H1 (cell line): ENCODE measurements around the gene NEO1. TPM values are rescaled to one million over a fixed set of nuclear protein-coding genes. Genes with fewer than 3 reads are reported as not detected.

Source experiments
- CTCF ChIA-PET: fragments of 300-600 bp; sonication (Branson Sonifier 250); formaldehyde crosslinking; loops from one replicate; lab custom pipeline; 2021; ENCODE audit not compliant: partially characterized antibody; lab: Charles Lee
- POLR2A ChIA-PET: fragments of 300-600 bp; sonication (Branson Sonifier 250); formaldehyde crosslinking; loops from one replicate; lab custom pipeline; 2021; ENCODE audit warnings: inconsistent platforms; ENCODE audit not compliant: partially characterized antibody; lab: Charles Lee
- DNase-seq, 2 experiments: peaks; one replicate each; pipeline versions ENCODE4 v3.0.0 to v3.0.0-alpha.2; 2010 to 2022; ENCODE audit warnings: low spot score in 2 of 2, low read depth in 1 of 2, mixed read lengths in 1 of 2
- FAIRE-seq: peaks from 2 replicates; lab custom pipeline; 2011; peaks lifted over from hg19 to GRCh38; lab: Jason Lieb, UNC
- H2AFZ ChIP-seq: 2 replicates; pipeline ENCODE4 v1.8.1; 2012; ENCODE audit warnings: low read length, inconsistent platforms
- H2AK5ac ChIP-seq: 2 replicates; pipeline ENCODE4 v1.6.1; 2013; ENCODE audit warnings: low read depth, low read length
- H2BK120ac ChIP-seq: replicated peaks from 2 replicates; pipeline ENCODE3; 2013; ENCODE audit warnings: low read depth, low read length, inconsistent platforms
- H2BK12ac ChIP-seq: 2 replicates; pipeline ENCODE4 v1.6.1; 2013; ENCODE audit warnings: low read depth, low read length
- H2BK15ac ChIP-seq: 2 replicates; pipeline ENCODE4 v1.6.1; 2013; ENCODE audit warnings: low read length
- H2BK20ac ChIP-seq: 2 replicates; pipeline ENCODE4 v1.6.1; 2013; ENCODE audit warnings: low read length
- H2BK5ac ChIP-seq: 2 replicates; pipeline ENCODE4 v1.6.1; 2013; ENCODE audit warnings: low read depth, low read length
- H3K14ac ChIP-seq: 2 replicates; pipeline ENCODE4 v1.6.1; 2013; ENCODE audit warnings: inconsistent platforms; ENCODE audit not compliant: insufficient read length
- H3K18ac ChIP-seq: 2 replicates; pipeline ENCODE4 v1.6.1; 2013; ENCODE audit warnings: low read length; ENCODE audit errors: extremely low read depth
- H3K23ac ChIP-seq: 2 replicates; pipeline ENCODE4 v1.6.1; 2013; ENCODE audit warnings: inconsistent platforms; ENCODE audit not compliant: insufficient read length
- H3K23me2 ChIP-seq: 2 replicates; pipeline ENCODE4 v1.6.1; 2013; ENCODE audit warnings: low read depth, low read length
- H3K27ac ChIP-seq: 2 replicates; pipeline ENCODE4 v1.6.1; 2011; ENCODE audit warnings: low read depth, low read length, inconsistent platforms
- H3K27me3 ChIP-seq, 4 experiments: replicated peaks in 1 of 4; 1 replicate in 1 of 4; 2 replicates in 3 of 4; pipeline versions ENCODE4 v1.6.1 to v1.8.1; 2011 to 2013; ENCODE audit warnings: low read length in 3 of 4, mild to moderate bottlenecking in 3 of 4, inconsistent platforms in 2 of 4, mixed read lengths in 2 of 4, moderate library complexity in 1 of 4; ENCODE audit not compliant: control insufficient read depth in 3 of 4, insufficient read depth in 3 of 4; ENCODE audit errors: extremely low read depth in 1 of 4
- H3K36me3 ChIP-seq, 4 experiments: 2 replicates each; pipeline versions ENCODE4 v1.6.1 to v1.8.1; 2011 to 2013; ENCODE audit warnings: mild to moderate bottlenecking in 4 of 4, low read length in 3 of 4, moderate library complexity in 2 of 4, control low read depth in 1 of 4, inconsistent platforms in 1 of 4; ENCODE audit not compliant: insufficient read depth in 4 of 4, control insufficient read depth in 2 of 4
- H3K4ac ChIP-seq: replicated peaks from 2 replicates; pipeline ENCODE3; 2013; ENCODE audit warnings: low read length, low read depth, mixed read lengths, inconsistent platforms; ENCODE audit not compliant: insufficient read length
- H3K4me1 ChIP-seq, 4 experiments: replicated peaks in 1 of 4; 1 replicate in 1 of 4; 2 replicates in 3 of 4; pipeline versions ENCODE4 v1.6.1 to v1.8.1; 2011 to 2013; ENCODE audit warnings: low read length in 3 of 4, inconsistent platforms in 2 of 4, mixed read lengths in 1 of 4; ENCODE audit not compliant: insufficient read depth in 4 of 4, control insufficient read depth in 3 of 4
- H3K4me2 ChIP-seq, 2 experiments: 2 replicates each; pipeline versions ENCODE4 v1.6.1 to v1.8.1; 2011 to 2013; ENCODE audit warnings: low read depth in 2 of 2, low read length in 2 of 2, control low read depth in 1 of 2, inconsistent platforms in 1 of 2, mild to moderate bottlenecking in 1 of 2; ENCODE audit not compliant: insufficient read depth in 1 of 2
- H3K4me3 ChIP-seq, 4 experiments: fragments of 200-600, 300-600 bp in 1 of 4; sonication (generic), shearing (Covaris generic), sonication (Bioruptor Twin) in 1 of 4; 2 replicates each; pipeline versions ENCODE4 v1.5.1 to v1.8.1; 2011 to 2016; ENCODE audit warnings: low read length in 4 of 4, low read depth in 3 of 4, control low read depth in 2 of 4, inconsistent platforms in 2 of 4, mild to moderate bottlenecking in 2 of 4, mixed read lengths in 1 of 4, moderate library complexity in 1 of 4; ENCODE audit not compliant: insufficient read depth in 2 of 4; ENCODE audit errors: extremely low read depth in 1 of 4
- H3K56ac ChIP-seq: replicated peaks from 2 replicates; pipeline ENCODE3; 2013; ENCODE audit warnings: low read depth, mild to moderate bottlenecking, mixed read lengths, low read length, inconsistent platforms; ENCODE audit not compliant: insufficient read length
- H3K79me1 ChIP-seq: 2 replicates; pipeline ENCODE4 v1.6.1; 2013; ENCODE audit warnings: low read depth, low read length, control low read depth
- H3K79me2 ChIP-seq, 2 experiments: 2 replicates each; pipeline versions ENCODE4 v1.6.1 to v1.8.1; 2012 to 2013; ENCODE audit warnings: low read length in 2 of 2, mild to moderate bottlenecking in 2 of 2, inconsistent platforms in 1 of 2; ENCODE audit not compliant: insufficient read depth in 2 of 2, control insufficient read depth in 1 of 2
- H3K9ac ChIP-seq, 4 experiments: replicated peaks in 1 of 4; 1 replicate in 1 of 4; 2 replicates in 3 of 4; pipeline versions ENCODE4 v1.6.1 to v1.8.1; 2011 to 2013; ENCODE audit warnings: low read depth in 3 of 4, low read length in 3 of 4, control low read depth in 2 of 4, mild to moderate bottlenecking in 2 of 4, moderate library complexity in 2 of 4, inconsistent platforms in 1 of 4; ENCODE audit errors: extremely low read depth in 1 of 4
- H3K9me3 ChIP-seq, 2 experiments: 2 replicates each; pipeline versions ENCODE4 v1.6.1 to v1.8.1; 2012 to 2013; ENCODE audit warnings: mild to moderate bottlenecking in 2 of 2, moderate library complexity in 2 of 2, control low read depth in 1 of 2, inconsistent platforms in 1 of 2, low read depth in 1 of 2, low read length in 1 of 2, mixed read lengths in 1 of 2; ENCODE audit not compliant: insufficient read depth in 2 of 2
- H4K20me1 ChIP-seq, 2 experiments: replicated peaks in 1 of 2; 2 replicates each; pipeline versions ENCODE3 to v1.8.1; 2011 to 2013; ENCODE audit warnings: inconsistent platforms in 2 of 2, low read length in 2 of 2, mild to moderate bottlenecking in 1 of 2; ENCODE audit not compliant: insufficient read depth in 2 of 2, control insufficient read depth in 1 of 2
- H4K5ac ChIP-seq: 2 replicates; pipeline ENCODE4 v1.6.1; 2013; ENCODE audit warnings: low read length, low read depth, mixed read lengths, inconsistent platforms; ENCODE audit not compliant: insufficient read length
- H4K8ac ChIP-seq: 2 replicates; pipeline ENCODE4 v1.8.0; 2013; ENCODE audit warnings: mild to moderate bottlenecking, moderate library complexity, low read length, inconsistent platforms; ENCODE audit not compliant: insufficient read depth; ENCODE audit errors: extremely low read depth
- H4K91ac ChIP-seq: replicated peaks from 2 replicates; pipeline ENCODE3; 2013; ENCODE audit warnings: low read length, mixed read lengths, inconsistent platforms; ENCODE audit not compliant: insufficient read length
- CEBPB ChIP-seq: IDR thresholded peaks from 2 replicates; pipeline ENCODE4 v1.6.1; 2012; ENCODE audit warnings: low read depth, low read length
- CREB1 ChIP-seq: IDR thresholded peaks from 2 replicates; pipeline ENCODE4 v1.6.1; 2012; ENCODE audit warnings: inconsistent platforms
- EGR1 ChIP-seq: IDR thresholded peaks from 2 replicates; pipeline ENCODE4 v1.6.1; 2011; ENCODE audit warnings: low read depth, low read length, borderline replicate concordance
- EZH2 ChIP-seq: fragments of 200-600 bp; sonication (generic); IDR thresholded peaks from 2 replicates; pipeline ENCODE4 v1.7.1; 2012; ENCODE audit warnings: low read depth, mild to moderate bottlenecking, moderate library complexity, low read length, inconsistent platforms; ENCODE audit not compliant: severe bottlenecking
- HDAC6 ChIP-seq: IDR thresholded peaks from one replicate; pipeline ENCODE4 v1.7.1; 2012; ENCODE audit warnings: low read depth, mild to moderate bottlenecking, inconsistent platforms, low read length, moderate library complexity
- KDM1A ChIP-seq: fragments of 200-600, 300-600 bp; sonication (generic); IDR thresholded peaks from 2 replicates; pipeline ENCODE4 v1.7.1; 2016; ENCODE audit warnings: mild to moderate bottlenecking, low read length, borderline replicate concordance
- MAFK ChIP-seq: IDR thresholded peaks from 2 replicates; pipeline ENCODE4 v1.6.1; 2012; ENCODE audit warnings: low read depth, mild to moderate bottlenecking, improper control_type of control experiment, low read length
- NANOG ChIP-seq: IDR thresholded peaks from 2 replicates; pipeline ENCODE4 v1.6.1; 2011; ENCODE audit warnings: low read length, low read depth, mild to moderate bottlenecking, inconsistent platforms; ENCODE audit not compliant: insufficient read depth, poor library complexity, severe bottlenecking
- RNF2 ChIP-seq: fragments of 200-900, 300-1000 bp; sonication (generic); IDR thresholded peaks from 2 replicates; pipeline ENCODE4 v1.7.1; 2016; ENCODE audit warnings: borderline replicate concordance, low read depth, mild to moderate bottlenecking, antibody characterized with exemption, low read length; ENCODE audit not compliant: poor library complexity, severe bottlenecking; ENCODE audit errors: missing control alignments
- SP2 ChIP-seq: IDR thresholded peaks from 2 replicates; pipeline ENCODE4 v1.6.1; 2012; ENCODE audit warnings: mild to moderate bottlenecking, low read length, inconsistent platforms
- SUZ12 ChIP-seq: fragments of 200-600 bp; sonication (generic); IDR thresholded peaks from 2 replicates; pipeline ENCODE4 v1.6.1; 2012; ENCODE audit warnings: mild to moderate bottlenecking, inconsistent platforms, low read length, moderate library complexity, mixed read lengths
- WGBS, 2 experiments: shearing (Covaris generic) in 1 of 2; methylation state at CpG; one replicate each; pipeline versions ENCODE4 v1.1.6 to v1.1.7; 2013 to 2015; ENCODE audit warnings: low lambda C conversion rate in 2 of 2, mixed read lengths in 2 of 2, inconsistent platforms in 1 of 2, low coverage in 1 of 2, missing lambda C conversion rate in 1 of 2; ENCODE audit not compliant: insufficient replicate concordance in 2 of 2, insufficient coverage in 1 of 2, insufficient read length in 1 of 2; ENCODE audit errors: extremely low coverage in 1 of 2, missing lambda C conversion rate in 1 of 2; 5-methylcytosine and 5-hydroxymethylcytosine counted together
- polyA plus RNA-seq, 7 experiments: library from polyadenylated mRNA; depleted of rRNA in 3 of 7; stranded (reverse) in 5 of 7; unstranded in 2 of 7; fragments of >200 nt in 5 of 7; fragments of 200-250 nt in 2 of 7; gene quantifications; 1 replicate in 5 of 7; 2 replicates in 1 of 7; 4 replicates in 1 of 7; pipeline versions ENCODE4 v1.2.1 to v1.2.3, GENCODE V29; 2011 to 2013; ENCODE audit warnings: missing spikeins in 2 of 7, mixed read lengths in 2 of 7
- total RNA-seq: library from RNA; stranded (reverse); fragmentation: NEBNext Ultra II Directional; extraction: Animal tissue kit (Norgen Biotek cat#: 25700); gene quantifications from 2 replicates; pipeline ENCODE4 v1.2.1, GENCODE V29; 2021
- TF ChIP-seq, protein P1 (sequence below): IDR thresholded peaks from 2 replicates; pipeline ENCODE4 v1.6.1; 2011; ENCODE audit warnings: low read length, improper control_type of control experiment
- TF ChIP-seq, protein P2 (sequence below): IDR thresholded peaks from 2 replicates; pipeline ENCODE4 v1.6.1; 2012; ENCODE audit warnings: inconsistent platforms

The NEO1 gene
- total and polyA plus RNA-seq, 2 of the 8 experiments (the other 6 are each of a cell fraction or from before 2014, with no cell fraction given) = 36.0 to 51.0 TPM

DNA sequence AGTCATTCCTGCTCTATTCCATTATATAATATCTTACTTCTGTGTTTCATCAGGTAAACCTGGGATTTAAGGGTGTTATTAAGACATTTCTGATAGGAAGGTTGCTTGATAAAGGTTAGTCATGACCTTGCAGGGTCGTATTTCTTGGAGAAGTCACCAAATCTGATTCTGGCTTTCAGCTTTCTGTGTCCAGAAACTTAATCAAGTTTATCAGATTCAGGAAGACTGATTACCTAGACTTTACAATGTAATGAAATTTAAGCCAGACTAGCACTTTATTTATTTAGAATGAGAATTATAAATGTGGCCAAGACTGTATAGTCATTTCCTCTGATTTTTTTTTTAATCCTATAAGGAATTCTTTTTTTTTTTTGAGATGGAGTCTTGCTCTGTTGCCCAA lies 81.9 kb downstream of the NEO1 start:
- no peak overlapping the region for H4K8ac ChIP-seq
- FAIRE-seq (no peak), DNase-seq (no peak)
- ChIA-PET POLR2A (no interaction called here), CTCF (no interaction called here)
- H3K27ac ChIP-seq = no peak overlapping the region
- H3K23ac ChIP-seq = no peak overlapping the region
- H3K9ac ChIP-seq = no peak overlapping the region
- no peaks in the 10 kb centered on the region for H3K23me2 ChIP-seq
- no peak overlapping the region for H3K56ac ChIP-seq
- H2BK15ac ChIP-seq = no peak overlapping the region
- H2BK20ac ChIP-seq = no peak overlapping the region
- H2BK5ac ChIP-seq = no peak overlapping the region
- H3K4me2 ChIP-seq = no peak overlapping the region
- H2AFZ ChIP-seq = no peak overlapping the region
- no peaks in the 10 kb centered on the region for H4K20me1 ChIP-seq
- no peak overlapping the region for H3K14ac ChIP-seq
- no peak overlapping the region for H2AK5ac ChIP-seq
- no peak overlapping the region for H2BK12ac ChIP-seq
- H3K27me3 ChIP-seq = no peaks in the 10 kb centered on the region
- H3K4ac ChIP-seq = no peak overlapping the region
- H3K18ac ChIP-seq = no peak overlapping the region
- no peak overlapping the region for H2BK120ac ChIP-seq
- WGBS, 2 experiments = 80% methylated on average over 1 of the region's 1 CpG; no CpG with 5 or more reads in 1 of the 2 experiments
- no peaks in the 10 kb centered on the region for H3K9me3 ChIP-seq
- no peak overlapping the region for H4K5ac ChIP-seq
- peaks cover 0 to 4% (median 0%) of the 10 kb centered on the region in 4 experiments; a peak in 2 of 8 replicates for H3K36me3 ChIP-seq
- H3K4me3 ChIP-seq = no peak overlapping the region
- H3K79me1 ChIP-seq = peaks cover 3% of the 10 kb centered on the region; the same call in 1 of the 2 replicates
- H3K4me1 ChIP-seq = no peaks in the 10 kb centered on the region
- H3K79me2 ChIP-seq = no peaks in the 10 kb centered on the region
- H4K91ac ChIP-seq = no peak overlapping the region
- no peak for TF ChIP-seq HDAC6
- no peak for TF ChIP-seq MAFK
- TF ChIP-seq RNF2 = no peak
- TF ChIP-seq CREB1 = no peak
- TF ChIP-seq, protein P1, sequence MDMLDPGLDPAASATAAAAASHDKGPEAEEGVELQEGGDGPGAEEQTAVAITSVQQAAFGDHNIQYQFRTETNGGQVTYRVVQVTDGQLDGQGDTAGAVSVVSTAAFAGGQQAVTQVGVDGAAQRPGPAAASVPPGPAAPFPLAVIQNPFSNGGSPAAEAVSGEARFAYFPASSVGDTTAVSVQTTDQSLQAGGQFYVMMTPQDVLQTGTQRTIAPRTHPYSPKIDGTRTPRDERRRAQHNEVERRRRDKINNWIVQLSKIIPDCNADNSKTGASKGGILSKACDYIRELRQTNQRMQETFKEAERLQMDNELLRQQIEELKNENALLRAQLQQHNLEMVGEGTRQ = no peak
- TF ChIP-seq SP2 = no peak
- no peak for TF ChIP-seq EZH2
- no peak for TF ChIP-seq EGR1
- no peak for TF ChIP-seq KDM1A
- TF ChIP-seq CEBPB = no peak
- no peak for TF ChIP-seq SUZ12
- TF ChIP-seq, protein P2, sequence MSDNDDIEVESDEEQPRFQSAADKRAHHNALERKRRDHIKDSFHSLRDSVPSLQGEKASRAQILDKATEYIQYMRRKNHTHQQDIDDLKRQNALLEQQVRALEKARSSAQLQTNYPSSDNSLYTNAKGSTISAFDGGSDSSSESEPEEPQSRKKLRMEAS = no peak
- no peak for TF ChIP-seq NANOG
